Esophagus squamous epithelium (tissue), 5 donors: Measurements from ENCODE around the gene CD164. TPM values are rescaled to one million over a fixed set of nuclear protein-coding genes. Genes with fewer than 3 reads are reported as not detected.

Experiments used
- DNase-seq: peaks from one replicate; lab custom pipeline; 2025; lab: John Stamatoyannopoulos, UW
- H3K27ac ChIP-seq, 4 donors: fragments of 200-600 bp; sonication (generic); one replicate each; pipeline ENCODE4 v1.5.1; 2016 to 2019; ENCODE audit warnings: mild to moderate bottlenecking in 1 of 4
- H3K27me3 ChIP-seq, 4 donors: fragments of 200-600 bp; sonication (generic); 1 replicate in 3 of 4; 2 replicates in 1 of 4; pipeline versions ENCODE4 v1.5.1 to v1.6.0; 2017 to 2021; ENCODE audit warnings: antibody characterized with exemption in 1 of 4
- H3K36me3 ChIP-seq, 3 donors: fragments of 200-600 bp; sonication (generic); one replicate each; pipeline ENCODE4 v1.5.1; 2016 to 2019
- H3K4me1 ChIP-seq, 3 donors: fragments of 200-600 bp; sonication (generic); one replicate each; pipeline ENCODE4 v1.5.1; 2017 to 2019
- H3K4me3 ChIP-seq, 4 donors: fragments of 200-600 bp; sonication (generic); 1 replicate in 3 of 4; 2 replicates in 1 of 4; pipeline ENCODE4 v1.5.1; 2016 to 2019; ENCODE audit warnings: mild to moderate bottlenecking in 2 of 4, moderate library complexity in 1 of 4
- H3K9me3 ChIP-seq, 3 donors: fragments of 200-600 bp; sonication (generic); one replicate each; pipeline ENCODE4 v1.5.1; 2016 to 2019
- CTCF ChIP-seq, 6 experiments: fragments of 450-650 bp in 4 of 6; fragments of 200-600 bp in 2 of 6; sonication (generic) in 2 of 6; IDR thresholded peaks; one replicate each; pipeline ENCODE4 v1.5.1; 2016 to 2019; ENCODE audit warnings: antibody characterized with exemption in 6 of 6, mild to moderate bottlenecking in 4 of 6, moderate library complexity in 4 of 6
- POLR2A ChIP-seq, 4 donors: fragments of 450-650 bp; IDR thresholded peaks; one replicate each; pipeline ENCODE4 v1.6.1; 2017; ENCODE audit warnings: antibody characterized with exemption in 4 of 4, mild to moderate bottlenecking in 4 of 4, moderate library complexity in 3 of 4
- WGBS, 2 donors: methylation state at CpG; one replicate each; pipeline ENCODE4 v1.1.5; 2018; 5-methylcytosine and 5-hydroxymethylcytosine counted together
- intact Hi-C: fragments of 100-400 bp; cut with DNase I; formaldehyde crosslinking; loops from one replicate; pipeline ENCODE4 v1.15.0; 2022
- total RNA-seq, 4 donors: library from RNA; depleted of rRNA; stranded (reverse); fragments of >200 nt; gene quantifications; one replicate each; pipeline ENCODE4 v1.1.0, GENCODE V29; 2016
- donor health status: DM: yes; HTN: yes; CAD: no.

The CD164 gene
- total RNA-seq, 4 donors from 2014 or later, result 60.8 to 129 (median 97.1) TPM

GRCh38 chr6:109421184-109421583 lies 38.9 kb upstream of the CD164 start:
- H3K4me3 ChIP-seq, result no peak overlapping the region
- H3K4me1 ChIP-seq, result peaks cover 0 to 10% (median 0%) of the 10 kb centered on the region in 3 donors
- intact Hi-C loops, result no loop called here
- H3K27ac ChIP-seq, result no peak overlapping the region
- TF ChIP-seq POLR2A (IDR thresholded peaks at IDR 0.05) (no peak), CTCF (IDR thresholded peaks at IDR 0.05) (no peak)
- no peak for DNase-seq
- no peaks in the 10 kb centered on the region for H3K27me3 ChIP-seq
- H3K36me3 ChIP-seq, result no peaks in the 10 kb centered on the region
- 61 to 88% methylated on average over 1 of the region's 1 CpG for WGBS, 2 donors
- H3K9me3 ChIP-seq, result no peaks in the 10 kb centered on the region

GRCh38 chr6:109420751-109421150 lies 38.5 kb upstream of the CD164 start:
- no peaks in the 10 kb centered on the region for H3K36me3 ChIP-seq
- intact Hi-C loops, result no loop called here
- H3K9me3 ChIP-seq, result no peaks in the 10 kb centered on the region
- H3K27ac ChIP-seq, result no peak overlapping the region
- no peak for DNase-seq
- WGBS, 2 donors, result 10 to 15% methylated on average over 1 of the region's 1 CpG
- no peaks in the 10 kb centered on the region for H3K27me3 ChIP-seq
- peaks cover 0 to 10% (median 0%) of the 10 kb centered on the region in 3 donors for H3K4me1 ChIP-seq
- H3K4me3 ChIP-seq, result no peak overlapping the region
- TF ChIP-seq CTCF (IDR thresholded peaks at IDR 0.05) (no peak), POLR2A (IDR thresholded peaks at IDR 0.05) (no peak)

GRCh38 chr6:109417646-109418045 lies 35.4 kb upstream of the CD164 start:
- TF ChIP-seq CTCF (IDR thresholded peaks at IDR 0.05) (no peak), POLR2A (IDR thresholded peaks at IDR 0.05) (no peak)
- H3K36me3 ChIP-seq, result no peaks in the 10 kb centered on the region
- H3K27me3 ChIP-seq, result no peaks in the 10 kb centered on the region
- H3K4me1 ChIP-seq, result peaks cover 0 to 10% (median 0%) of the 10 kb centered on the region in 3 donors
- no peak overlapping the region for H3K27ac ChIP-seq
- intact Hi-C loops, result no loop called here
- no peaks in the 10 kb centered on the region for H3K9me3 ChIP-seq
- H3K4me3 ChIP-seq, result no peak overlapping the region
- 91 to 93% methylated on average over 4 of the region's 4 CpGs for WGBS, 2 donors
- DNase-seq, result no peak

GRCh38 chr6:109411034-109411433 lies 28.8 kb upstream of the CD164 start:
- Histone ChIP-seq H3K36me3 (no peaks in the 10 kb centered on the region), H3K4me1 (no peaks in the 10 kb centered on the region), H3K27me3 (no peaks in the 10 kb centered on the region), H3K27ac (no peak overlapping the region), H3K4me3 (no peak overlapping the region), H3K9me3 (no peaks in the 10 kb centered on the region)
- WGBS, 2 donors, result 42 to 57% methylated on average over 2 of the region's 2 CpGs
- no peak for DNase-seq
- intact Hi-C loops, result no loop called here
- no peak for TF ChIP-seq CTCF (IDR thresholded peaks at IDR 0.05)
- no peak for TF ChIP-seq POLR2A (IDR thresholded peaks at IDR 0.05)

DNA sequence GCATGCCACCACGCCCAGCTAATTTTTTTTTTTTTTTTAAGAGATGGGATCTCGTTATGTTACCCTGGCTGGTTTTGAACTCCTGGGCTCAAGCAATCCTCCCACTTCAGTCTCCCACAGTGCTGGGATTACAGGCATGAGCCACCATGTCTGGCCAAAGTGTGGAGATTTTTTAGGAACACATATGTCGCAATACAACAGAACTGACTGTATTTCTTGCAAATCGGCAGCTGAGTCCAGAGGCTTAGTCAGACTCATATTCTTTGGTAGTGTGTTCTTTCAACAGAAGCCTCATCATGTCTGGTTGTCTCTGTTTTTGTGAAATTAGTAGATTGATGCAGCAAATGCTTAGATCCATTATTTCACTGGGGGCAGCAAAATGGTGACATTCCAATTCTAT lies 23.9 kb upstream of the CD164 start:
- Histone ChIP-seq H3K4me3 (no peak overlapping the region), H3K36me3 (no peaks in the 10 kb centered on the region), H3K27me3 (no peaks in the 10 kb centered on the region), H3K27ac (no peak overlapping the region), H3K9me3 (no peaks in the 10 kb centered on the region), H3K4me1 (peaks cover 0 to 17% (median 0%) of the 10 kb centered on the region in 3 donors)
- intact Hi-C loops, result no loop called here
- 57 to 63% methylated on average over 4 of the region's 4 CpGs for WGBS, 2 donors
- TF ChIP-seq POLR2A (IDR thresholded peaks at IDR 0.05) (no peak), CTCF (IDR thresholded peaks at IDR 0.05) (no peak)
- no peak for DNase-seq
